ENCODE results near the gene DNAH8.

- no peak for TF ChIP-seq POLR2AphosphoS5 (IDR thresholded peaks at IDR 0.05; ENCODE audit: low read depth, low read length)
- no peak for TF ChIP-seq POLR2A (IDR thresholded peaks at IDR 0.05; ENCODE audit: low read depth, low read length)
Measured at GRCh38 chr6:38774929-38775707, 60.0 kb downstream of the DNAH8 start.

Measured in GM12892 (cell line).